ENCODE results near the gene PRSS38.

The PRSS38 gene

DNA sequence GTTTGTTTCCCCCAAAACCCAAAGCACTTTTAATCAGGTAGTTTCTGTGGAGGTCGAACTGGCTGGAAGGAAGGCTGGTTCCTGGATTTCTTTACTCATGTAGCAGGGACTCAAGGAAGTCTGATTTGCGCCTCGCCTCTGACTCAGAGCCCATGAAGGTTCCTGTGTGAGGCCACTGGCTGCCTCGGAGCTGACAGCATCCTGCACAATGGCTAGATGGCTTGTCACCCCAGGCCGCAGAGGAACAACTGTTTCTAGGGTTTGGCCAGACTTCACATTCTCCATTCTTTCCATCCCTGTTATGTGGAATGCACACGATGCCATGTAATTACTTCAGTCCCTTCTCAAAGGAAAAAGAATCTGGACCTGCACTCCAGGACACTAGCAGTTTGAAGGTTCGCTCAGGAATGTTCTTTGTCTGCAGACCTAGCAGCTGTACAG lies 39.1 kb upstream of the PRSS38 start:
- H3K9ac ChIP-seq (ENCODE audit: low read length), result no peak overlapping the region
- H2AFZ ChIP-seq (ENCODE audit: low read depth, low read length), result no peak overlapping the region
- H3K27ac ChIP-seq (ENCODE audit: low read length), result no peak overlapping the region
- 0 out of 2 replicates have a peak, but pooled peaks cover 4% of the 10 kb centered on the region for H4K20me1 ChIP-seq (ENCODE audit: insufficient read depth, low read length)
- no peaks in the 10 kb centered on the region for H3K4me1 ChIP-seq (ENCODE audit: low read length)
- no peak overlapping the region for H3K4me3 ChIP-seq (ENCODE audit: low read length)
- H3K79me2 ChIP-seq (ENCODE audit: low read length), result 0 out of 2 replicates have a peak, but pooled peaks cover 3% of the 10 kb centered on the region
- TF ChIP-seq, protein P1, sequence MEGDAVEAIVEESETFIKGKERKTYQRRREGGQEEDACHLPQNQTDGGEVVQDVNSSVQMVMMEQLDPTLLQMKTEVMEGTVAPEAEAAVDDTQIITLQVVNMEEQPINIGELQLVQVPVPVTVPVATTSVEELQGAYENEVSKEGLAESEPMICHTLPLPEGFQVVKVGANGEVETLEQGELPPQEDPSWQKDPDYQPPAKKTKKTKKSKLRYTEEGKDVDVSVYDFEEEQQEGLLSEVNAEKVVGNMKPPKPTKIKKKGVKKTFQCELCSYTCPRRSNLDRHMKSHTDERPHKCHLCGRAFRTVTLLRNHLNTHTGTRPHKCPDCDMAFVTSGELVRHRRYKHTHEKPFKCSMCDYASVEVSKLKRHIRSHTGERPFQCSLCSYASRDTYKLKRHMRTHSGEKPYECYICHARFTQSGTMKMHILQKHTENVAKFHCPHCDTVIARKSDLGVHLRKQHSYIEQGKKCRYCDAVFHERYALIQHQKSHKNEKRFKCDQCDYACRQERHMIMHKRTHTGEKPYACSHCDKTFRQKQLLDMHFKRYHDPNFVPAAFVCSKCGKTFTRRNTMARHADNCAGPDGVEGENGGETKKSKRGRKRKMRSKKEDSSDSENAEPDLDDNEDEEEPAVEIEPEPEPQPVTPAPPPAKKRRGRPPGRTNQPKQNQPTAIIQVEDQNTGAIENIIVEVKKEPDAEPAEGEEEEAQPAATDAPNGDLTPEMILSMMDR (IDR thresholded peaks at IDR 0.05; ENCODE audit: low read depth, low read length), result no peak
- TF ChIP-seq EZH2phosphoT487 (IDR thresholded peaks at IDR 0.05; ENCODE audit: low read depth), result no peak
- no peaks in the 10 kb centered on the region for H3K9me3 ChIP-seq (ENCODE audit: insufficient read depth, low read length)
- no peak overlapping the region for H3K4me2 ChIP-seq (ENCODE audit: low read length)
- peaks cover 57% of the 10 kb centered on the region for H3K36me3 ChIP-seq (replicated peaks; ENCODE audit: low read depth, low read length)
- no peaks in the 10 kb centered on the region for H3K27me3 ChIP-seq (ENCODE audit: low read depth, low read length)

DNA sequence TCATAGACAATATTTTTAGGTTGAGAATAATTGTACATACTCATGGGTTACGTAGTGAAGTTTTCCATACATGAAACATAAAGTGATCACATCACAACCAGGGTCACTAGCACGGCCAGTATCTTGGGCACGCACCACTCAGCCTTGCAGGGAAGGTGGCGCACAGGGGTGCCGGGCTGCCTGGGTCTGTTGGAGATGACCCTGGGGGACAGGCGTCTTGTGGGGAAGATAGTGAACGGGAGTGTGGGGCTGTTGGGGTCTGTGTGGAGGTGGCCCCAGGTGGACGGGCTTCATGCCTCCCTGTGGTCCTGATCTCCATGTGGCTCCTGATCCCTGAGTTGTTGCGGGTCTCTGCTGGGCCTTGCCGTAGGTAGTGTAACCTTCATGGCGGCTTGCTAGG lies 38.3 kb upstream of the PRSS38 start:
- no peak overlapping the region for H3K9ac ChIP-seq (ENCODE audit: low read length)
- H2AFZ ChIP-seq (ENCODE audit: low read depth, low read length), result no peak overlapping the region
- no peak overlapping the region for H3K4me2 ChIP-seq (ENCODE audit: low read length)
- H3K79me2 ChIP-seq (ENCODE audit: low read length), result 0 out of 2 replicates have a peak, but pooled peaks cover 3% of the 10 kb centered on the region
- 0 out of 2 replicates have a peak, but pooled peaks cover 4% of the 10 kb centered on the region for H4K20me1 ChIP-seq (ENCODE audit: insufficient read depth, low read length)
- H3K4me3 ChIP-seq (ENCODE audit: low read length), result no peak overlapping the region
- no peaks in the 10 kb centered on the region; the same call in 1 of the 2 replicates for H3K4me1 ChIP-seq (ENCODE audit: low read length)
- no peaks in the 10 kb centered on the region for H3K9me3 ChIP-seq (ENCODE audit: insufficient read depth, low read length)
- no peaks in the 10 kb centered on the region for H3K27me3 ChIP-seq (ENCODE audit: low read depth, low read length)
- peaks cover 55% of the 10 kb centered on the region for H3K36me3 ChIP-seq (replicated peaks; ENCODE audit: low read depth, low read length)
- no peak overlapping the region for H3K27ac ChIP-seq (ENCODE audit: low read length)
- TF ChIP-seq, protein P1 (IDR thresholded peaks at IDR 0.05; ENCODE audit: low read depth, low read length), result no peak
- TF ChIP-seq EZH2phosphoT487 (IDR thresholded peaks at IDR 0.05; ENCODE audit: low read depth), result no peak

DNA sequence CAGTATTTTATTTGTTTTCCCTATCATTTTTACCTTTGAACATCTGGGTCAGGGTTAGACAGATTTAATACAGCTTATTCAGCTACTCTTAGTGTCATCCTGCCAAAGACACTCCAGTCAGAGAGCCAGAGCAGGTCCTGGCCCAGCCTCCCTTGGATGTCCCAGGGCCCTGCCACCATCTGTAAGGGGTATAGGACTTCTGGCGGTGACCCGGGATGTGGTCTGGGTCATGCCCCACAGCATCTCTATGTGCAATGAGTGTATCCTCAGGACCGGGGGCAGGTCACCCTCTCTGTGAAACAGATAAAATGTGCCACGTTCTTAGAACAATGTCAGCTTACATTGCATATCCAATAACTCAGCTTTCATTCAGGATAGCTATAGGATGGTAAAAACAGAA lies 37.8 kb upstream of the PRSS38 start:
- no peak overlapping the region for H3K27ac ChIP-seq (ENCODE audit: low read length)
- no peaks in the 10 kb centered on the region for H3K79me2 ChIP-seq (ENCODE audit: low read length)
- H4K20me1 ChIP-seq (ENCODE audit: insufficient read depth, low read length), result 0 out of 2 replicates have a peak, but pooled peaks cover 4% of the 10 kb centered on the region
- TF ChIP-seq, protein P1 (IDR thresholded peaks at IDR 0.05; ENCODE audit: low read depth, low read length), result no peak
- TF ChIP-seq EZH2phosphoT487 (IDR thresholded peaks at IDR 0.05; ENCODE audit: low read depth), result no peak
- H3K36me3 ChIP-seq (replicated peaks; ENCODE audit: low read depth, low read length), result peaks cover 55% of the 10 kb centered on the region
- H3K9ac ChIP-seq (ENCODE audit: low read length), result no peak overlapping the region
- no peaks in the 10 kb centered on the region for H3K9me3 ChIP-seq (ENCODE audit: insufficient read depth, low read length)
- peaks cover 5% of the 10 kb centered on the region for H3K4me1 ChIP-seq (ENCODE audit: low read length)
- no peaks in the 10 kb centered on the region for H3K27me3 ChIP-seq (ENCODE audit: low read depth, low read length)
- H3K4me2 ChIP-seq (ENCODE audit: low read length), result no peak overlapping the region
- no peak overlapping the region for H3K4me3 ChIP-seq (ENCODE audit: low read length)
- no peak overlapping the region for H2AFZ ChIP-seq (ENCODE audit: low read depth, low read length)

DNA sequence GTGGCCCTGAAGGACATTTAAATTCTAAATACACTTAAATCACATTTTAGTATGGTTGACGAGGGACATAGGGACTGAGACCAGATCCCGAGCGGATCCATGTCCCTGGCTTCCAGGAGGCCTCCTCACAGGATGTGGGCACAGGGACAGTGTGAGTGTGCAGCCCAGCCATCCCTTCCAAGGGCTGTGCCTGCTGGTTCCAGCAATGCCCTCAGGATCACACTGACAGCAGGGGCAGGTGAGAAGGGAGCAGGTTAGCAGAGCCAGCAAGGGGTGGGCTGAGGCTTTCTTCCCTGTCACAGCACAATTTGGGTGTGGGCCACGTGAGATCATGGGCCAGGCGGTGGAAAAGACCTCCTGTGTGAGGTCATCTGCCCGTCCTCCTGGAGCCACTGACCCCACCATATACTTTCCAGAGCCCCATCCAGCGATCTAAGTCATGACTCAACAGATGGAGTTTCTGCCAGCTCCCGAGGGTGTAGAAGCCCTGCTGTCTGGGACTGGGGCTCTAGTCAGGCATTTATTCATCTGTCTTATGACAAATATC lies 37.0 kb upstream of the PRSS38 start:
- Histone ChIP-seq H4K20me1 (ENCODE audit: insufficient read depth, low read length) (0 out of 2 replicates have a peak, but pooled peaks cover 4% of the 10 kb centered on the region), H3K27me3 (ENCODE audit: low read depth, low read length) (no peaks in the 10 kb centered on the region), H3K9ac (ENCODE audit: low read length) (no peak overlapping the region), H2AFZ (ENCODE audit: low read depth, low read length) (no peak overlapping the region), H3K36me3 (replicated peaks; ENCODE audit: low read depth, low read length) (peaks cover 56% of the 10 kb centered on the region), H3K4me2 (ENCODE audit: low read length) (no peak overlapping the region), H3K9me3 (ENCODE audit: insufficient read depth, low read length) (no peaks in the 10 kb centered on the region), H3K4me1 (ENCODE audit: low read length) (peaks cover 6% of the 10 kb centered on the region), H3K27ac (ENCODE audit: low read length) (no peak overlapping the region), H3K79me2 (ENCODE audit: low read length) (no peaks in the 10 kb centered on the region), H3K4me3 (ENCODE audit: low read length) (no peak overlapping the region)
- no peak for TF ChIP-seq EZH2phosphoT487 (IDR thresholded peaks at IDR 0.05; ENCODE audit: low read depth)
- TF ChIP-seq, protein P1 (IDR thresholded peaks at IDR 0.05; ENCODE audit: low read depth, low read length), result no peak

Data from OCI-LY3 (cell line).